K562 (cell line): Measurements from ENCODE around the gene ZBTB39. TPM values are rescaled to one million over a fixed set of nuclear protein-coding genes. Genes with fewer than 3 reads are reported as not detected.
A peak's percentile ranks its signal among the peaks of the same experiment; 100 is the strongest.

Experiments
- CC2D1A ChIP-seq: fragments of 450-650 bp; IDR thresholded peaks from 2 replicates; pipeline ENCODE4 v1.6.1; 2017; ENCODE audit warnings: mild to moderate bottlenecking
- GTF2E2 ChIP-seq: fragments of 200-800 bp; sonication (Bioruptor generic); IDR thresholded peaks from 2 replicates; pipeline ENCODE4 v1.6.1; 2016; ENCODE audit warnings: missing genetic modification characterization, missing compliant biosample characterization
- HOMEZ ChIP-seq: fragments of 250-450 bp; sonication (Bioruptor Pico); IDR thresholded peaks from 2 replicates; pipeline ENCODE4 v1.4.0; 2020; ENCODE audit warnings: mild to moderate bottlenecking, moderate library complexity
- LEF1 ChIP-seq: fragments of 450-650 bp; IDR thresholded peaks from 2 replicates; pipeline ENCODE4 v1.6.1; 2016; ENCODE audit warnings: mild to moderate bottlenecking
- MCM7 ChIP-seq, 2 experiments: fragments of 450-650 bp; IDR thresholded peaks; 2 replicates each; pipeline ENCODE4 v1.6.1; 2016 to 2018
- NFIC ChIP-seq: fragments of 450-650 bp; IDR thresholded peaks from 2 replicates; pipeline ENCODE4 v1.6.1; 2017; ENCODE audit warnings: mild to moderate bottlenecking, inconsistent platforms
- SMARCA4 ChIP-seq: fragments of 450-650 bp; IDR thresholded peaks from 2 replicates; pipeline ENCODE4 v1.6.1; 2016
- SNAPC5 ChIP-seq: fragments of 250-450 bp; sonication (Bioruptor Pico); IDR thresholded peaks from 2 replicates; pipeline ENCODE4 v1.8.0; 2021; ENCODE audit warnings: moderate library complexity, mild to moderate bottlenecking, inconsistent platforms
- THRA ChIP-seq: fragments of 450-650 bp; IDR thresholded peaks from 2 replicates; pipeline ENCODE4 v1.6.1; 2017; ENCODE audit warnings: mild to moderate bottlenecking, moderate library complexity
- ZNF431 ChIP-seq: sonication (generic); formaldehyde crosslinking; IDR thresholded peaks from 2 replicates; pipeline ENCODE4 v1.8.0; 2022; ENCODE audit warnings: mild to moderate bottlenecking, missing genetic modification reagents
- ZNF583 ChIP-seq: fragments of 250-450 bp; sonication (Bioruptor Pico); IDR thresholded peaks from 2 replicates; pipeline ENCODE4 v1.4.0; 2020
- polyA plus RNA-seq, 8 experiments: library from polyadenylated mRNA; depleted of rRNA in 4 of 8; stranded (reverse) in 5 of 8; unstranded in 3 of 8; fragments of >200 nt; fragmentation: Nextera tagmentation in 2 of 8; fragmentation: Illumina TruSeq in 1 of 8; extraction: Ambion mirVana in 2 of 8; extraction: Trizol in 1 of 8; gene quantifications; 2 replicates each; pipeline versions ENCODE4 v1.2.1 to v1.2.3, GENCODE V29; 2011 to 2014; ENCODE audit warnings: inconsistent platforms in 1 of 8, missing spikeins in 1 of 8
- total RNA-seq, 7 experiments: library from RNA; depleted of rRNA in 6 of 7; stranded (reverse); fragments of >200 nt in 6 of 7; fragmentation: Illumina TruSeq in 2 of 7; extraction: Trizol in 2 of 7; gene quantifications; 2 replicates each; pipeline versions ENCODE4 v1.2.1 to v1.2.3, GENCODE V29; 2011 to 2021; ENCODE audit warnings: low replicate concordance in 1 of 7
- TF ChIP-seq, protein P1 (sequence below): fragments of 200-600 bp; sonication (generic); IDR thresholded peaks from one replicate; pipeline ENCODE4 v1.6.1; 2012; ENCODE audit warnings: mild to moderate bottlenecking, low read depth, low read length, inconsistent platforms
- TF ChIP-seq, protein P2 (sequence below): fragments of 450-650 bp; IDR thresholded peaks from 2 replicates; pipeline ENCODE4 v1.6.1; 2016; ENCODE audit warnings: antibody characterized with exemption

Gene ZBTB39
- total and polyA plus RNA-seq, 9 of the 15 experiments (the other 6 are each of a cell fraction or from before 2014, with no cell fraction given) = 3.3 to 13.3 (median 8.6) TPM

DNA sequence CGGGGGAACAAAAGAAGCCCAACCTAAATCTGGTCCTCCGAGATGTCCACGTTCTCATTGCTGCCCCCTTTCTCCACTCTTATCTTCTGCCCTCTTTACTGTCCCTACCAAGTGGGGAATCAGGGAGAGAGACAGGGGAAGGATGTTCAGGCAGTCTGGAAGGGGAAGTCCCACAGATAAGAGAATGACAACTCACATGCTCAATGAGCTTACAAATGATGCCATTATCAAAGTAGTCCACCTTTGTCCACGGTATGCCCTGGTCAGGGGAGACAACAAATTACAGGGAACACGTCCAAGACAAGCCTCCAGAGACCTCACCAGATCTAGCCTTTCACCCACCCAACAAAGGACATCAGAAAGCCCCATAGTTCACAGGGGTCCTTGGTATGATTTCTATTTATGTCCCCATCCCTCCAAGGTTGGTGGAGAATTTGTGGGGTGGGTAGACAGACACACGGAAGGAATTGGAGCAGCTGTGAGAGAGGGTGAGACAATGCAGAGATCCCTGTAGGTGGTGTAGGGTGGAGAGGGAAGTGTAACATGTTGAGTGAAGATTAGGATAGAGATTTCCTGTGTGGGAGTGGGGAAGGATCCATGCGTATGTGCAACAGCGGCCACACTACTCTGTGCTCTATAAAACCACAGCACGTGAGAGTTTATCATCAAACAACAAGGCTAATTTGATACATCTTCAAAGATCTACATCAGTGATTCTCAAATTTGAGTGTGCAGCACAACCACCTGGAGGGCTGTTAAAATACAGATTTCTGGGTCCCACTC is 32.9 kb upstream of the ZBTB39 start (continued):
- no peak for TF ChIP-seq GTF2E2 (tag)
- TF ChIP-seq CC2D1A = peak; percentile 74; the same call in 1 of the 2 replicates
- no peak for TF ChIP-seq SNAPC5 (CRISPR knock-in tag)
- no peak for TF ChIP-seq MCM7 (IDR thresholded peaks at IDR 0.05)
- peak; percentile 85 for TF ChIP-seq NFIC
- TF ChIP-seq, protein P1, sequence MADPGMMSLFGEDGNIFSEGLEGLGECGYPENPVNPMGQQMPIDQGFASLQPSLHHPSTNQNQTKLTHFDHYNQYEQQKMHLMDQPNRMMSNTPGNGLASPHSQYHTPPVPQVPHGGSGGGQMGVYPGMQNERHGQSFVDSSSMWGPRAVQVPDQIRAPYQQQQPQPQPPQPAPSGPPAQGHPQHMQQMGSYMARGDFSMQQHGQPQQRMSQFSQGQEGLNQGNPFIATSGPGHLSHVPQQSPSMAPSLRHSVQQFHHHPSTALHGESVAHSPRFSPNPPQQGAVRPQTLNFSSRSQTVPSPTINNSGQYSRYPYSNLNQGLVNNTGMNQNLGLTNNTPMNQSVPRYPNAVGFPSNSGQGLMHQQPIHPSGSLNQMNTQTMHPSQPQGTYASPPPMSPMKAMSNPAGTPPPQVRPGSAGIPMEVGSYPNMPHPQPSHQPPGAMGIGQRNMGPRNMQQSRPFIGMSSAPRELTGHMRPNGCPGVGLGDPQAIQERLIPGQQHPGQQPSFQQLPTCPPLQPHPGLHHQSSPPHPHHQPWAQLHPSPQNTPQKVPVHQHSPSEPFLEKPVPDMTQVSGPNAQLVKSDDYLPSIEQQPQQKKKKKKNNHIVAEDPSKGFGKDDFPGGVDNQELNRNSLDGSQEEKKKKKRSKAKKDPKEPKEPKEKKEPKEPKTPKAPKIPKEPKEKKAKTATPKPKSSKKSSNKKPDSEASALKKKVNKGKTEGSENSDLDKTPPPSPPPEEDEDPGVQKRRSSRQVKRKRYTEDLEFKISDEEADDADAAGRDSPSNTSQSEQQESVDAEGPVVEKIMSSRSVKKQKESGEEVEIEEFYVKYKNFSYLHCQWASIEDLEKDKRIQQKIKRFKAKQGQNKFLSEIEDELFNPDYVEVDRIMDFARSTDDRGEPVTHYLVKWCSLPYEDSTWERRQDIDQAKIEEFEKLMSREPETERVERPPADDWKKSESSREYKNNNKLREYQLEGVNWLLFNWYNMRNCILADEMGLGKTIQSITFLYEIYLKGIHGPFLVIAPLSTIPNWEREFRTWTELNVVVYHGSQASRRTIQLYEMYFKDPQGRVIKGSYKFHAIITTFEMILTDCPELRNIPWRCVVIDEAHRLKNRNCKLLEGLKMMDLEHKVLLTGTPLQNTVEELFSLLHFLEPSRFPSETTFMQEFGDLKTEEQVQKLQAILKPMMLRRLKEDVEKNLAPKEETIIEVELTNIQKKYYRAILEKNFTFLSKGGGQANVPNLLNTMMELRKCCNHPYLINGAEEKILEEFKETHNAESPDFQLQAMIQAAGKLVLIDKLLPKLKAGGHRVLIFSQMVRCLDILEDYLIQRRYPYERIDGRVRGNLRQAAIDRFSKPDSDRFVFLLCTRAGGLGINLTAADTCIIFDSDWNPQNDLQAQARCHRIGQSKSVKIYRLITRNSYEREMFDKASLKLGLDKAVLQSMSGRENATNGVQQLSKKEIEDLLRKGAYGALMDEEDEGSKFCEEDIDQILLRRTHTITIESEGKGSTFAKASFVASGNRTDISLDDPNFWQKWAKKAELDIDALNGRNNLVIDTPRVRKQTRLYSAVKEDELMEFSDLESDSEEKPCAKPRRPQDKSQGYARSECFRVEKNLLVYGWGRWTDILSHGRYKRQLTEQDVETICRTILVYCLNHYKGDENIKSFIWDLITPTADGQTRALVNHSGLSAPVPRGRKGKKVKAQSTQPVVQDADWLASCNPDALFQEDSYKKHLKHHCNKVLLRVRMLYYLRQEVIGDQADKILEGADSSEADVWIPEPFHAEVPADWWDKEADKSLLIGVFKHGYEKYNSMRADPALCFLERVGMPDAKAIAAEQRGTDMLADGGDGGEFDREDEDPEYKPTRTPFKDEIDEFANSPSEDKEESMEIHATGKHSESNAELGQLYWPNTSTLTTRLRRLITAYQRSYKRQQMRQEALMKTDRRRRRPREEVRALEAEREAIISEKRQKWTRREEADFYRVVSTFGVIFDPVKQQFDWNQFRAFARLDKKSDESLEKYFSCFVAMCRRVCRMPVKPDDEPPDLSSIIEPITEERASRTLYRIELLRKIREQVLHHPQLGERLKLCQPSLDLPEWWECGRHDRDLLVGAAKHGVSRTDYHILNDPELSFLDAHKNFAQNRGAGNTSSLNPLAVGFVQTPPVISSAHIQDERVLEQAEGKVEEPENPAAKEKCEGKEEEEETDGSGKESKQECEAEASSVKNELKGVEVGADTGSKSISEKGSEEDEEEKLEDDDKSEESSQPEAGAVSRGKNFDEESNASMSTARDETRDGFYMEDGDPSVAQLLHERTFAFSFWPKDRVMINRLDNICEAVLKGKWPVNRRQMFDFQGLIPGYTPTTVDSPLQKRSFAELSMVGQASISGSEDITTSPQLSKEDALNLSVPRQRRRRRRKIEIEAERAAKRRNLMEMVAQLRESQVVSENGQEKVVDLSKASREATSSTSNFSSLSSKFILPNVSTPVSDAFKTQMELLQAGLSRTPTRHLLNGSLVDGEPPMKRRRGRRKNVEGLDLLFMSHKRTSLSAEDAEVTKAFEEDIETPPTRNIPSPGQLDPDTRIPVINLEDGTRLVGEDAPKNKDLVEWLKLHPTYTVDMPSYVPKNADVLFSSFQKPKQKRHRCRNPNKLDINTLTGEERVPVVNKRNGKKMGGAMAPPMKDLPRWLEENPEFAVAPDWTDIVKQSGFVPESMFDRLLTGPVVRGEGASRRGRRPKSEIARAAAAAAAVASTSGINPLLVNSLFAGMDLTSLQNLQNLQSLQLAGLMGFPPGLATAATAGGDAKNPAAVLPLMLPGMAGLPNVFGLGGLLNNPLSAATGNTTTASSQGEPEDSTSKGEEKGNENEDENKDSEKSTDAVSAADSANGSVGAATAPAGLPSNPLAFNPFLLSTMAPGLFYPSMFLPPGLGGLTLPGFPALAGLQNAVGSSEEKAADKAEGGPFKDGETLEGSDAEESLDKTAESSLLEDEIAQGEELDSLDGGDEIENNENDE = no peak
- TF ChIP-seq THRA = no peak
- no peak for TF ChIP-seq HOMEZ
- TF ChIP-seq ZNF431 (CRISPR knock-in tag) = no peak
- TF ChIP-seq, protein P2, sequence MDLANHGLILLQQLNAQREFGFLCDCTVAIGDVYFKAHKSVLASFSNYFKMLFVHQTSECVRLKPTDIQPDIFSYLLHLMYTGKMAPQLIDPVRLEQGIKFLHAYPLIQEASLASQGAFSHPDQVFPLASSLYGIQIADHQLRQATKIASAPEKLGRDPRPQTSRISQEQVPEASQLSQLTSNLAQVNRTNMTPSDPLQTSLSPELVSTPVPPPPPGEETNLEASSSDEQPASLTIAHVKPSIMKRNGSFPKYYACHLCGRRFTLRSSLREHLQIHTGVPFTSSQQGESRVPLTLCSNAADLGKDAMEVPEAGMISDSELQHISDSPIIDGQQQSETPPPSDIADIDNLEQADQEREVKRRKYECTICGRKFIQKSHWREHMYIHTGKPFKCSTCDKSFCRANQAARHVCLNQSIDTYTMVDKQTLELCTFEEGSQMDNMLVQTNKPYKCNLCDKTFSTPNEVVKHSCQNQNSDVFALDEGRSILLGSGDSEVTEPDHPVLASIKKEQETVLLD = no peak
- TF ChIP-seq ZNF583 (CRISPR knock-in tag) = no peak
- peak; percentile 77; the same call in 1 of the 2 replicates for TF ChIP-seq SMARCA4
- TF ChIP-seq LEF1 = no peak
